Endothelial cell of umbilical vein (primary cell): ENCODE data around the gene TBCD. TPM values are rescaled to one million over a fixed set of nuclear protein-coding genes. Genes with fewer than 3 reads are reported as not detected.

Source experiments
- BruUV-seq: library from RNA; stranded (reverse); fragments of 400-500 nt; replicated peaks from 2 replicates; lab custom pipeline; 2021; lab: Mats Ljungman, UMichigan
- CTCF ChIA-PET: fragments of 300-600, 350-600 bp; sonication (Branson Sonifier 250); formaldehyde crosslinking; loops from one replicate; lab custom pipeline; 2021; ENCODE audit warnings: antibody characterized with exemption, inconsistent platforms; lab: Charles Lee
- POLR2A ChIA-PET: fragments of 300-600, 350-600 bp; sonication (Branson Sonifier 250); formaldehyde crosslinking; loops from one replicate; lab custom pipeline; 2021; ENCODE audit warnings: antibody characterized with exemption, inconsistent platforms; lab: Charles Lee
- DNase-seq: peaks from one replicate; pipeline ENCODE4 v3.0.0-alpha.2; 2011; ENCODE audit warnings: low read depth, low spot score
- FAIRE-seq: peaks from 2 replicates; lab custom pipeline; 2011; peaks lifted over from hg19 to GRCh38; lab: Jason Lieb, UNC
- H2AFZ ChIP-seq: 2 replicates; pipeline ENCODE4 v1.6.0; 2012; ENCODE audit warnings: low read depth, low read length, control low read depth, inconsistent platforms
- H3K27ac ChIP-seq: 2 replicates; pipeline ENCODE4 v1.5.1; 2011; ENCODE audit warnings: low read depth, mild to moderate bottlenecking, control low read depth, low read length, moderate library complexity; ENCODE audit not compliant: insufficient read depth
- H3K27me3 ChIP-seq, 2 experiments: 2 replicates each; pipeline versions ENCODE4 v1.6.0 to v1.6.1; 2011; ENCODE audit warnings: low read length in 2 of 2, mixed read lengths in 1 of 2; ENCODE audit not compliant: control insufficient read depth in 2 of 2, insufficient read depth in 2 of 2
- H3K36me3 ChIP-seq, 2 experiments: 2 replicates in 1 of 2; 3 replicates in 1 of 2; pipeline ENCODE4 v1.5.1; 2011; ENCODE audit warnings: low read length in 2 of 2, mild to moderate bottlenecking in 1 of 2, moderate library complexity in 1 of 2; ENCODE audit not compliant: control insufficient read depth in 2 of 2, insufficient read depth in 2 of 2; ENCODE audit errors: extremely low read depth in 1 of 2
- H3K4me1 ChIP-seq: 3 replicates; pipeline ENCODE4 v1.5.1; 2011; ENCODE audit warnings: mild to moderate bottlenecking, low read length; ENCODE audit not compliant: control insufficient read depth, insufficient read depth; ENCODE audit errors: extremely low read depth
- H3K4me2 ChIP-seq: 2 replicates; pipeline ENCODE4 v1.6.1; 2011; ENCODE audit warnings: low read length, control low read depth, mixed read lengths; ENCODE audit not compliant: insufficient read depth
- H3K4me3 ChIP-seq, 3 experiments: fragments of 200-600 bp in 1 of 3; sonication (generic), shearing (Covaris generic) in 1 of 3; replicated peaks in 1 of 3; 2 replicates each; pipeline ENCODE4 v1.5.1; 2011 to 2016; ENCODE audit warnings: control low read depth in 3 of 3, low read length in 3 of 3, mild to moderate bottlenecking in 2 of 3, inconsistent platforms in 1 of 3, low read depth in 1 of 3, moderate library complexity in 1 of 3; ENCODE audit not compliant: insufficient read depth in 1 of 3
- H3K79me2 ChIP-seq: 2 replicates; pipeline ENCODE4 v1.6.0; 2012; ENCODE audit warnings: low read length, inconsistent platforms; ENCODE audit not compliant: control insufficient read depth, insufficient read depth
- H3K9ac ChIP-seq: replicated peaks from 2 replicates; pipeline ENCODE3; 2011; ENCODE audit warnings: low read length, control low read depth; ENCODE audit not compliant: insufficient read depth; ENCODE audit errors: extremely low read depth
- H3K9me1 ChIP-seq: replicated peaks from 3 replicates; pipeline ENCODE4 v1.6.0; 2011; ENCODE audit warnings: mild to moderate bottlenecking, low read length; ENCODE audit not compliant: control insufficient read depth, insufficient read depth; ENCODE audit errors: extremely low read depth
- H3K9me3 ChIP-seq: replicated peaks from 2 replicates; pipeline ENCODE4 v1.5.1; 2012; ENCODE audit warnings: low read length, inconsistent platforms; ENCODE audit not compliant: control insufficient read depth, insufficient read depth
- H4K20me1 ChIP-seq: replicated peaks from 2 replicates; pipeline ENCODE3; 2011; ENCODE audit warnings: mild to moderate bottlenecking, low read length; ENCODE audit not compliant: control insufficient read depth, insufficient read depth; ENCODE audit errors: extremely low read depth
- EZH2 ChIP-seq: IDR thresholded peaks from 2 replicates; pipeline ENCODE4 v1.6.1; 2012; ENCODE audit warnings: borderline replicate concordance, low read depth, mild to moderate bottlenecking, moderate library complexity, low read length, inconsistent platforms; ENCODE audit not compliant: severe bottlenecking
- FOS ChIP-seq: IDR thresholded peaks from 2 replicates; pipeline ENCODE4 v1.6.1; 2011; ENCODE audit warnings: mild to moderate bottlenecking, low read length, moderate library complexity, borderline replicate concordance; ENCODE audit not compliant: insufficient read depth
- GATA2 ChIP-seq: IDR thresholded peaks from 2 replicates; pipeline ENCODE4 v1.7.0; 2011; ENCODE audit warnings: low read depth, mild to moderate bottlenecking, moderate library complexity, mixed read lengths, low read length; ENCODE audit not compliant: insufficient read length, insufficient read depth
- JUN ChIP-seq: IDR thresholded peaks from 2 replicates; pipeline ENCODE4 v1.6.1; 2011; ENCODE audit warnings: borderline replicate concordance, low read depth; ENCODE audit not compliant: insufficient read length, insufficient read depth
- MYC ChIP-seq: IDR thresholded peaks from one replicate; pipeline ENCODE4 v1.6.1; 2011; ENCODE audit warnings: mild to moderate bottlenecking, low read depth, low read length
- POLR2A ChIP-seq: IDR thresholded peaks from 2 replicates; pipeline ENCODE4 v1.6.1; 2012; ENCODE audit warnings: low read depth, mild to moderate bottlenecking, control low read depth, low read length
- POLR2AphosphoS5 ChIP-seq: IDR thresholded peaks from 2 replicates; pipeline ENCODE4 v1.6.1; 2012; ENCODE audit warnings: low read depth, mild to moderate bottlenecking, control low read depth, low read length, moderate library complexity; ENCODE audit not compliant: insufficient read depth
- dilution Hi-C: fragments of 300-500 bp; cut with MboI; formaldehyde crosslinking; loops from one replicate; pipeline ENCODE4 v1.15.0; 2019; ENCODE audit warnings: low sequenced_read_pairs; ENCODE audit not compliant: extremely low pct_ligation_motif_present
- intact Hi-C: fragments of 100-400 bp; cut with micrococcal nuclease; formaldehyde crosslinking; loops from one replicate; pipeline ENCODE4 v1.10.0; 2022
- polyA plus RNA-seq, 4 experiments: library from polyadenylated mRNA; depleted of rRNA in 3 of 4; stranded (reverse) in 3 of 4; unstranded in 1 of 4; fragments of >200 nt; gene quantifications; 2 replicates each; pipeline versions ENCODE4 v1.2.1 to v1.2.3, GENCODE V29; 2011 to 2012; ENCODE audit warnings: missing spikeins in 1 of 4
- total RNA-seq: library from RNA; stranded (reverse); gene quantifications from 2 replicates; pipeline ENCODE4 v1.2.3, GENCODE V29; 2021
- TF ChIP-seq, protein P1 (sequence below): IDR thresholded peaks from 2 replicates; pipeline ENCODE4 v1.6.1; 2011; ENCODE audit not compliant: insufficient read depth, insufficient read length
- TF ChIP-seq, protein P2 (sequence below), 2 donors: IDR thresholded peaks; 1 replicate in 1 of 2; 2 replicates in 1 of 2; pipeline ENCODE4 v1.5.1; 2011; ENCODE audit warnings: low read length in 2 of 2, mild to moderate bottlenecking in 2 of 2, moderate library complexity in 2 of 2, control low read depth in 1 of 2, inconsistent platforms in 1 of 2, low read depth in 1 of 2; ENCODE audit not compliant: insufficient read depth in 1 of 2; ENCODE audit errors: extremely low read depth in 1 of 2

TBCD gene
- total and polyA plus RNA-seq, 2 donors (not counting 3 experiments of a cell fraction or from before 2014, with no cell fraction given) = 121 to 145 TPM

- Histone ChIP-seq H3K9ac (no peak overlapping the region), H3K27me3 (no peaks in the 10 kb centered on the region), H3K9me1 (no peaks in the 10 kb centered on the region), H3K9me3 (no peaks in the 10 kb centered on the region), H2AFZ (no peak overlapping the region), H3K79me2 (no peaks in the 10 kb centered on the region), H4K20me1 (no peaks in the 10 kb centered on the region), H3K4me3 (no peak overlapping the region), H3K4me1 (peaks cover 6% of the 10 kb centered on the region), H3K27ac (no peak overlapping the region), H3K36me3 (peaks cover 0 to 2% of the 10 kb centered on the region in 2 experiments), H3K4me2 (no peak overlapping the region)
- TF ChIP-seq GATA2 (no peak), FOS (no peak), POLR2A (no peak), EZH2 (no peak), MYC (no peak), JUN (no peak), POLR2AphosphoS5 (no peak)
- TF ChIP-seq, protein P1, sequence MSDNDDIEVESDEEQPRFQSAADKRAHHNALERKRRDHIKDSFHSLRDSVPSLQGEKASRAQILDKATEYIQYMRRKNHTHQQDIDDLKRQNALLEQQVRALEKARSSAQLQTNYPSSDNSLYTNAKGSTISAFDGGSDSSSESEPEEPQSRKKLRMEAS = no peak
- TF ChIP-seq, protein P2, sequence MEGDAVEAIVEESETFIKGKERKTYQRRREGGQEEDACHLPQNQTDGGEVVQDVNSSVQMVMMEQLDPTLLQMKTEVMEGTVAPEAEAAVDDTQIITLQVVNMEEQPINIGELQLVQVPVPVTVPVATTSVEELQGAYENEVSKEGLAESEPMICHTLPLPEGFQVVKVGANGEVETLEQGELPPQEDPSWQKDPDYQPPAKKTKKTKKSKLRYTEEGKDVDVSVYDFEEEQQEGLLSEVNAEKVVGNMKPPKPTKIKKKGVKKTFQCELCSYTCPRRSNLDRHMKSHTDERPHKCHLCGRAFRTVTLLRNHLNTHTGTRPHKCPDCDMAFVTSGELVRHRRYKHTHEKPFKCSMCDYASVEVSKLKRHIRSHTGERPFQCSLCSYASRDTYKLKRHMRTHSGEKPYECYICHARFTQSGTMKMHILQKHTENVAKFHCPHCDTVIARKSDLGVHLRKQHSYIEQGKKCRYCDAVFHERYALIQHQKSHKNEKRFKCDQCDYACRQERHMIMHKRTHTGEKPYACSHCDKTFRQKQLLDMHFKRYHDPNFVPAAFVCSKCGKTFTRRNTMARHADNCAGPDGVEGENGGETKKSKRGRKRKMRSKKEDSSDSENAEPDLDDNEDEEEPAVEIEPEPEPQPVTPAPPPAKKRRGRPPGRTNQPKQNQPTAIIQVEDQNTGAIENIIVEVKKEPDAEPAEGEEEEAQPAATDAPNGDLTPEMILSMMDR (IDR thresholded peaks at IDR 0.05; ENCODE audit: extremely low read depth in 1 of 2, insufficient read depth in 1 of 2, low read depth in 1 of 2, low read length in 2 of 2) = no peak
- intact Hi-C loops = no loop called here
- DNase-seq (no peak), FAIRE-seq (no peak)
- ChIA-PET POLR2A (no interaction called here), CTCF (no interaction called here)
- dilution Hi-C loops = no loop called here
- BruUV-seq = no TSS peak
Observed at GRCh38 chr17:82802075-82802780, 50.4 kb downstream of the TBCD start.
